GM18870 (cell line): ENCODE results near the gene AP3S1.
"Not testable (repeated sequence)": the region's sequence is repeated elsewhere in the genome, so short reads cannot be mapped to it uniquely, and the experiment has no call there.

Experiments used
- ATAC-seq: cut with Tn5 transposase; IDR thresholded peaks from one replicate; pipeline ENCODE4 v1.9.1; 2021; ENCODE audit warnings: moderate library complexity; ENCODE audit not compliant: unreplicated experiment

Gene AP3S1

GRCh38 chr5:115869256-115869795 lies 27.6 kb downstream of the AP3S1 start:
- ATAC-seq, result no peak

GRCh38 chr5:115872447-115872846 lies 30.7 kb downstream of the AP3S1 start:
- no peak for ATAC-seq

- ATAC-seq, result no peak
Observed at GRCh38 chr5:115873392-115873791, 31.7 kb downstream of the AP3S1 start.

GRCh38 chr5:115875447-115875846 lies 33.7 kb downstream of the AP3S1 start:
- ATAC-seq, result no peak

GRCh38 chr5:115877342-115877741 lies 35.6 kb downstream of the AP3S1 start:
- not testable (repeated sequence) for ATAC-seq

- not testable (repeated sequence) for ATAC-seq
Observed at GRCh38 chr5:115882434-115882833, 40.7 kb downstream of the AP3S1 start.

- ATAC-seq, result no peak
Observed at GRCh38 chr5:115884704-115885103, 43.0 kb downstream of the AP3S1 start.

- ATAC-seq, result not testable (repeated sequence)
Observed at GRCh38 chr5:115885208-115885607, 43.5 kb downstream of the AP3S1 start.

- ATAC-seq, result no peak
Observed at GRCh38 chr5:115888027-115888426, 46.3 kb downstream of the AP3S1 start.

- no peak for ATAC-seq
Observed at GRCh38 chr5:115892021-115892420, 50.3 kb downstream of the AP3S1 start.

GRCh38 chr5:115894342-115894741 lies 52.6 kb downstream of the AP3S1 start:
- ATAC-seq, result no peak

GRCh38 chr5:115895821-115896220 lies 54.1 kb downstream of the AP3S1 start:
- no peak for ATAC-seq

GRCh38 chr5:115898656-115899055 lies 56.9 kb downstream of the AP3S1 start:
- no peak for ATAC-seq

GRCh38 chr5:115907177-115907576 lies 65.4 kb downstream of the AP3S1 start:
- no peak for ATAC-seq

- not testable (repeated sequence) for ATAC-seq
Observed at GRCh38 chr5:115913623-115914400, 72.1 kb downstream of the AP3S1 start.

- no peak for ATAC-seq
Observed at GRCh38 chr5:115920171-115920725, 78.5 kb downstream of the AP3S1 start.

GRCh38 chr5:115928578-115929407 lies 87.1 kb downstream of the AP3S1 start:
- ATAC-seq, result not testable (repeated sequence)

- not testable (repeated sequence) for ATAC-seq
Observed at GRCh38 chr5:115930171-115930570, 88.4 kb downstream of the AP3S1 start.

GRCh38 chr5:115930630-115931337 lies 89.0 kb downstream of the AP3S1 start:
- ATAC-seq, result no peak

GRCh38 chr5:115932991-115933390 lies 91.3 kb downstream of the AP3S1 start:
- no peak for ATAC-seq
